ENCODE results near the gene UBXN6.

GRCh38 chr19:4442819-4443146 lies 14.8 kb downstream of the UBXN6 start:
- TF ChIP-seq EZH2 (IDR thresholded peaks at IDR 0.05; ENCODE audit: borderline replicate concordance, low read depth, low read length, severe bottlenecking) (no peak), CTCF (IDR thresholded peaks at IDR 0.05; ENCODE audit: borderline replicate concordance, extremely low read depth, low read length, poor library complexity, severe bottlenecking) (no peak)

Data from DND-41 (cell line).